CD14-positive monocyte (primary cell): ENCODE measurements around the gene SEZ6L2. TPM values are rescaled to one million over a fixed set of nuclear protein-coding genes. Genes with fewer than 3 reads are reported as not detected.

Experiments
- DNase-seq, 3 donors: peaks; one replicate each; pipeline ENCODE4 v3.0.0-alpha.2; 2011 to 2022
- H2AFZ ChIP-seq: 2 replicates; pipeline ENCODE4 v1.6.0; 2012; ENCODE audit warnings: mild to moderate bottlenecking, low read depth, low read length, inconsistent platforms; ENCODE audit not compliant: insufficient read depth, poor library complexity, severe bottlenecking
- H3K27ac ChIP-seq, 2 donors: 1 replicate in 1 of 2; 2 replicates in 1 of 2; pipeline ENCODE4 v1.5.1; 2012 to 2013; ENCODE audit warnings: low read length in 2 of 2, control low read depth in 1 of 2, inconsistent platforms in 1 of 2, low read depth in 1 of 2, mild to moderate bottlenecking in 1 of 2
- H3K27me3 ChIP-seq, 2 donors: one replicate each; pipeline versions ENCODE4 v1.6.0 to v1.6.1; 2011 to 2013; ENCODE audit warnings: low read length in 2 of 2; ENCODE audit not compliant: control insufficient read depth in 2 of 2, insufficient read depth in 2 of 2
- H3K36me3 ChIP-seq, 2 donors: replicated peaks in 1 of 2; 1 replicate in 1 of 2; 2 replicates in 1 of 2; pipeline versions ENCODE4 v1.5.1 to v1.6.1; 2012 to 2013; ENCODE audit warnings: low read length in 2 of 2, control low read depth in 1 of 2, inconsistent platforms in 1 of 2, mild to moderate bottlenecking in 1 of 2; ENCODE audit not compliant: insufficient read depth in 2 of 2, control insufficient read depth in 1 of 2
- H3K4me1 ChIP-seq, 2 donors: 1 replicate in 1 of 2; 2 replicates in 1 of 2; pipeline versions ENCODE4 v1.5.1 to v1.6.1; 2012 to 2013; ENCODE audit warnings: low read length in 2 of 2, control low read depth in 1 of 2, inconsistent platforms in 1 of 2, mild to moderate bottlenecking in 1 of 2, moderate library complexity in 1 of 2; ENCODE audit not compliant: insufficient read depth in 2 of 2, control insufficient read depth in 1 of 2
- H3K4me2 ChIP-seq: replicated peaks from 2 replicates; pipeline ENCODE3; 2012; ENCODE audit warnings: low read length, moderate library complexity, mild to moderate bottlenecking; ENCODE audit not compliant: poor library complexity, severe bottlenecking; ENCODE audit errors: extremely low read depth
- H3K4me3 ChIP-seq, 3 experiments: fragments of 200-600 bp in 1 of 3; sonication (generic) in 1 of 3; replicated peaks in 1 of 3; 1 replicate in 2 of 3; 2 replicates in 1 of 3; pipeline ENCODE4 v1.5.1; 2011 to 2013; ENCODE audit warnings: low read length in 3 of 3, mild to moderate bottlenecking in 3 of 3, control low read depth in 2 of 3, low read depth in 2 of 3, inconsistent platforms in 1 of 3, moderate library complexity in 1 of 3
- H3K79me2 ChIP-seq: 2 replicates; pipeline ENCODE4 v1.6.0; 2012; ENCODE audit warnings: mild to moderate bottlenecking, control low read depth, inconsistent platforms, low read length, moderate library complexity; ENCODE audit not compliant: insufficient read depth
- H3K9ac ChIP-seq: 2 replicates; pipeline ENCODE4 v1.6.0; 2017; ENCODE audit warnings: low read length, mild to moderate bottlenecking; ENCODE audit not compliant: insufficient read depth, poor library complexity, severe bottlenecking
- H3K9me3 ChIP-seq, 2 donors: replicated peaks in 1 of 2; 1 replicate in 1 of 2; 2 replicates in 1 of 2; pipeline versions ENCODE4 v1.5.1 to v1.6.1; 2012 to 2013; ENCODE audit warnings: low read length in 2 of 2, control low read depth in 1 of 2; ENCODE audit not compliant: control insufficient read depth in 1 of 2, insufficient read depth in 1 of 2
- H4K20me1 ChIP-seq: 2 replicates; pipeline ENCODE4 v1.6.0; 2012; ENCODE audit warnings: mild to moderate bottlenecking, low read length, control low read depth, moderate library complexity; ENCODE audit not compliant: insufficient read depth
- H3K27ac Mint-ChIP-seq, 7 donors: one replicate each; pipeline ENCODE4 v1.8.0; 2020; ENCODE audit warnings: mild to moderate bottlenecking in 7 of 7, mixed read lengths in 7 of 7, moderate library complexity in 6 of 7, inconsistent platforms in 2 of 7
- H3K27me3 Mint-ChIP-seq, 3 donors: one replicate each; pipeline ENCODE4 v1.8.0; 2021 to 2022; ENCODE audit warnings: low read depth in 3 of 3, mild to moderate bottlenecking in 3 of 3, mixed read lengths in 3 of 3, moderate library complexity in 3 of 3, inconsistent platforms in 1 of 3
- H3K36me3 Mint-ChIP-seq, 2 donors: one replicate each; pipeline ENCODE4 v1.8.0; 2020; ENCODE audit warnings: mixed read lengths in 2 of 2, inconsistent platforms in 1 of 2, mild to moderate bottlenecking in 1 of 2
- H3K4me1 Mint-ChIP-seq: one replicate; pipeline ENCODE4 v1.8.0; 2020; ENCODE audit warnings: mild to moderate bottlenecking, mixed read lengths
- H3K4me3 Mint-ChIP-seq, 2 donors: one replicate each; pipeline ENCODE4 v1.8.0; 2020; ENCODE audit warnings: mild to moderate bottlenecking in 2 of 2, mixed read lengths in 2 of 2, moderate library complexity in 1 of 2
- H3K9me3 Mint-ChIP-seq, 7 donors: one replicate each; pipeline ENCODE4 v1.8.0; 2020 to 2022; ENCODE audit warnings: mixed read lengths in 7 of 7, mild to moderate bottlenecking in 6 of 7, moderate library complexity in 6 of 7, inconsistent platforms in 2 of 7
- CTCF ChIP-seq: fragments of 200-600 bp; IDR thresholded peaks from one replicate; pipeline ENCODE4 v1.8.0; 2022; ENCODE audit warnings: antibody characterized with exemption, mild to moderate bottlenecking
- WGBS: methylation state at CpG from one replicate; pipeline ENCODE4 v1.1.5; 2013; ENCODE audit warnings: missing lambda C conversion rate; ENCODE audit not compliant: insufficient coverage; 5-methylcytosine and 5-hydroxymethylcytosine counted together
- intact Hi-C, 2 donors: fragments of 100-400 bp; cut with micrococcal nuclease; formaldehyde crosslinking; loops; one replicate each; pipeline versions ENCODE4 v1.15.0 to v1.15.1; 2023
- polyA plus RNA-seq, 3 donors: library from polyadenylated mRNA; depleted of rRNA in 1 of 3; unstranded in 2 of 3; stranded (reverse) in 1 of 3; fragments of 300-500 nt in 2 of 3; fragments of >200 nt in 1 of 3; fragmentation: Illumina TruSeq in 2 of 3; gene quantifications; 1 replicate in 2 of 3; 2 replicates in 1 of 3; pipeline ENCODE4 v1.2.3, GENCODE V29; 2012 to 2021

The SEZ6L2 gene
- polyA plus RNA-seq, 3 donors: not detected

DNA sequence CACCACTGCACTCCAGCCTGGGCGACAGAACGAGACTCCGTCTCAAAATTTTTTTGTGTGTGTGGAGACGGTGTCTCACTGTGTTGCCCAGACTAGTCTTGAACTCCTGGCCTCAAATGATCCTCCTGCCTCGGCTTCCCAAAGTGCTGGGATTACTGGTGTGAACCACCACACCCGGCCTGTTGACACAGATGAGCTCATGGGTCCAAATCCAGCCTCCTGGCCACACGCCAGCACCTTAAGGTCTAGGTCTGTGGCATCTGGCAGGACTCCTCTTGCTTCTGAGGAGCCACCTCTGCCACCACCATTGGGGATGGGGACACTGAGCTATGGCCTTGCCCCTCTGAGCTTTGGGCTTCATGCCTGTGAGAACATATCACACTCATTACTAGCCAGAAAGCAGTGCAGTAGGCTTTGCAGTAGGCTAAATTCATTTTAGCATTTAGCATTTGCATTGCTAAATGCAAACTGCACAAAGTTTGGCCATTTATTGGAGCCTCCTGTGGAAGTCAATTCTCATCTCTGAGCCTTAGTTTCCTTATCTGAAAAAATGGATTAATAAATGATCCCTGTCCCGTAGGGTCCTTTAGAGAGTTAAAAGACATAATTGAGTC, 30.8 kb downstream of the SEZ6L2 start:
- no peak overlapping the region for H3K9ac ChIP-seq
- Mint-ChIP-seq H3K27ac (no peak overlapping the region), H3K27me3 (peaks cover 2 to 16% (median 7%) of the 10 kb centered on the region in 3 donors), H3K4me3 (no peak overlapping the region), H3K9me3 (peaks cover 0 to 1% (median 0%) of the 10 kb centered on the region in 7 donors), H3K4me1 (peaks cover 3% of the 10 kb centered on the region), H3K36me3 (no peaks in the 10 kb centered on the region)
- H2AFZ ChIP-seq: no peak overlapping the region
- 91% methylated on average over 8 of the region's 8 CpGs for WGBS
- intact Hi-C loops: loop anchor here in 1 of 2 donors (10.0 kb wide), 2 partner anchors 56 to 106 kb away; partner anchors contain the start of genes KCTD13 and TAOK2
- no peaks in the 10 kb centered on the region for H3K36me3 ChIP-seq
- H3K9me3 ChIP-seq: no peaks in the 10 kb centered on the region
- no peak overlapping the region for H3K4me2 ChIP-seq
- no peaks in the 10 kb centered on the region for H3K27me3 ChIP-seq
- no peak for TF ChIP-seq CTCF
- no peak overlapping the region for H3K27ac ChIP-seq
- H3K4me1 ChIP-seq: peaks cover 3 to 4% of the 10 kb centered on the region in 2 donors
- H3K79me2 ChIP-seq: no peaks in the 10 kb centered on the region
- no peaks in the 10 kb centered on the region for H4K20me1 ChIP-seq
- no peak for DNase-seq
- no peak overlapping the region for H3K4me3 ChIP-seq

DNA sequence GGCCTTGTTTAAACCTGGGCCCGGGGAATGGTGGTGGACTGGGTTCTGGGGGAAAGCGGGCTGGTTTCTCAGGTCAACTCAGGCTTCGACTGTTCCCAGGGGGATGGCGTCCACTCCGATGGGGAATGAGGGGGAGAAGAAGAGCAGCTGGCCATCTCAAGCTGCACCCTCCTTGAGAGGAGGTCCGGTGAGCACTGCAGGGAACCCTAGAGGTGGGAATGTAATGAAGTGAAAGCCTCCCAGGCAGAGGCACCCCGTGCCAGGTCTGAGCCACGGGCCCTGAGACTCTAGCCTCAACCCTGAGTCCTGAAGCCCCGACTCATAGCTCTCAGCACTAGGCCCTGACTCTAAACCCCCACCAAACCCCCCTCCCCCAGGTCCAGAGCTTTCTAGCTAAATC, 35.1 kb downstream of the SEZ6L2 start:
- 90% methylated on average over 4 of the region's 9 CpGs for WGBS
- Histone ChIP-seq H3K79me2 (peaks cover 23% of the 10 kb centered on the region), H3K9ac (no peak overlapping the region), H3K4me1 (peaks cover 13 to 24% of the 10 kb centered on the region in 2 donors), H4K20me1 (peaks cover 18% of the 10 kb centered on the region), H3K27ac (no peak overlapping the region), H3K36me3 (peaks cover 21 to 22% of the 10 kb centered on the region in 2 donors), H3K4me3 (no peak overlapping the region), H3K9me3 (no peaks in the 10 kb centered on the region), H3K4me2 (no peak overlapping the region), H3K27me3 (no peaks in the 10 kb centered on the region), H2AFZ (no peak overlapping the region)
- H3K27me3 Mint-ChIP-seq: peaks cover 0 to 14% (median 3%) of the 10 kb centered on the region in 3 donors
- intact Hi-C loops: loop anchor here (5.0 to 10.0 kb wide), 4 partner anchors 42 to 111 kb away; partner anchors contain the start of genes KCTD13 (in 1 of the 2), MVP (in 1 of the 2), PAGR1 (in 1 of the 2) and TAOK2 (in 1 of the 2)
- no peak for DNase-seq
- peaks cover 23% of the 10 kb centered on the region for H3K4me1 Mint-ChIP-seq
- no peak overlapping the region for H3K4me3 Mint-ChIP-seq
- TF ChIP-seq CTCF: no peak
- H3K36me3 Mint-ChIP-seq: peaks cover 20 to 22% of the 10 kb centered on the region in 2 donors
- peaks cover 0 to 2% (median 0%) of the 10 kb centered on the region in 7 donors for H3K9me3 Mint-ChIP-seq
- no peak overlapping the region for H3K27ac Mint-ChIP-seq
